Heart right ventricle (tissue), 16 donors: Measurements from ENCODE around the gene SOWAHA. TPM values are rescaled to one million over a fixed set of nuclear protein-coding genes. Genes with fewer than 3 reads are reported as not detected.

Experiments used
- ATAC-seq, 8 donors: fragments of 200-7000 bp; cut with Tn5 transposase; one replicate each; pipeline ENCODE4 v1.9.1; 2020; ENCODE audit warnings: mild to moderate bottlenecking in 8 of 8, moderate library complexity in 8 of 8, moderate number of reproducible peaks in 1 of 8
- DNase-seq, 2 donors: peaks; one replicate each; pipeline ENCODE4 v3.0.0-alpha.2; 2020
- H3K27ac ChIP-seq, 10 donors: fragments of 200-600 bp; sonication (generic) in 2 of 10; one replicate each; pipeline versions ENCODE4 v1.5.0 to v1.8.0; 2020 to 2022; ENCODE audit warnings: mild to moderate bottlenecking in 3 of 10
- H3K27me3 ChIP-seq, 7 donors: fragments of 200-600 bp; one replicate each; pipeline ENCODE4 v1.8.0; 2021 to 2022; ENCODE audit warnings: mild to moderate bottlenecking in 2 of 7
- H3K36me3 ChIP-seq, 9 donors: fragments of 200-600 bp; sonication (generic) in 1 of 9; one replicate each; pipeline versions ENCODE4 v1.5.0 to v1.8.0; 2020 to 2022; ENCODE audit warnings: mild to moderate bottlenecking in 2 of 9
- H3K4me1 ChIP-seq, 9 donors: fragments of 200-600 bp; sonication (generic) in 1 of 9; one replicate each; pipeline versions ENCODE4 v1.5.0 to v1.8.0; 2020 to 2022; ENCODE audit warnings: mild to moderate bottlenecking in 4 of 9
- H3K4me3 ChIP-seq, 10 donors: fragments of 200-600 bp; sonication (generic) in 2 of 10; one replicate each; pipeline versions ENCODE4 v1.5.0 to v1.8.0; 2020 to 2022; ENCODE audit warnings: mild to moderate bottlenecking in 7 of 10, moderate library complexity in 2 of 10
- H3K9me3 ChIP-seq, 11 donors: fragments of 200-600 bp in 10 of 11; sonication (generic) in 2 of 11; one replicate each; pipeline versions ENCODE4 v1.5.0 to v1.8.0; 2013 to 2022; ENCODE audit warnings: mild to moderate bottlenecking in 2 of 11, control low read depth in 1 of 11, moderate library complexity in 1 of 11
- CTCF ChIP-seq, 9 donors: fragments of 200-600 bp; sonication (generic) in 2 of 9; IDR thresholded peaks; one replicate each; pipeline versions ENCODE4 v1.5.0 to v1.8.0; 2021 to 2022; ENCODE audit warnings: antibody characterized with exemption in 9 of 9, mild to moderate bottlenecking in 5 of 9, moderate library complexity in 1 of 9
- WGBS, 2 donors: extraction: QIAGEN DNeasy Blood & Tissue Kit; methylation state at CpG; one replicate each; pipeline ENCODE4 v1.1.7; 2013; ENCODE audit warnings: inconsistent platforms in 1 of 2; 5-methylcytosine and 5-hydroxymethylcytosine counted together
- intact Hi-C, 10 donors: fragments of 100-400 bp; cut with DNase I; formaldehyde crosslinking; loops; one replicate each; pipeline versions ENCODE4 v1.11.1 to v1.14.2; 2022
- polyA plus RNA-seq, 2 donors: library from polyadenylated mRNA; stranded (reverse); fragments of 200-250 nt; gene quantifications; one replicate each; pipeline ENCODE4 v1.2.3, GENCODE V29; 2013
- total RNA-seq, 10 donors: library from RNA; stranded (reverse); fragmentation: NEBNext Ultra II Directional in 3 of 10; extraction: Animal tissue kit (Norgen Biotek cat#: 25700) in 3 of 10; gene quantifications; one replicate each; pipeline versions ENCODE4 v1.2.1 to v1.2.4, GENCODE V29; 2021 to 2023
- donor health status: Arrhythmogenic right ventricular cardiomyopathy.
- donor health status: ischemic (EF 13 %, LVEDD 7.1; RV severe dilation, severe dysfunction).
- donor health status: healthy with polysubstance abuse.
- donor health status: DM: no; HTN: yes; CAD: no.
- donor health status: DM: no; HTN: no; CAD: no.
- donor health status: ischemic (EF 25% LVEDD 6.9; RV normal size, moderate dysfunction).
- donor health status: ischemic (EF 25% LVEDD 5.7; RV mildly dilated, moderate dysfunction).
- donor health status: healthy.
- donor health status: DM: yes; HTN: yes; CAD: no.
- donor health status: Ischemic cardiomyopathy.
- donor health status: ischemic (EF 35%, LVEDD 5.7; RV mildly dilated, moderate dysfunction).
- donor health status: nonischemic (EF 11% LVEDD 7.7; RV severe dilation, severe dysfunction).
- donor health status: DM: yes; HTN: yes; CAD: no.
- donor health status: PGD.
- donor health status: ischemic (EF 29% LVEDD 5.4; RV normal size, mild dysfunction).
- donor health status: nonischemic (EF 23%, LVEDD 6.1; RV moderate dilation, normal function).

Gene SOWAHA
- total and polyA plus RNA-seq, 12 donors: 0.07 to 0.19 (median 0.13) TPM; not detected in 7

GRCh38 chr5:132865668-132866341, 52.7 kb downstream of the SOWAHA start:
- peak in 5 of 8 donors; percentile 40 to 70 (median 54) for ATAC-seq
- peak overlapping the region; percentile 29 to 97 (median 84) for H3K4me3 ChIP-seq
- H3K36me3 ChIP-seq: peaks cover 0 to 34% (median 10%) of the 10 kb centered on the region in 9 donors
- no peaks in the 10 kb centered on the region for H3K27me3 ChIP-seq
- intact Hi-C loops: loop anchor here in 8 of 10 donors (2.0 to 5.0 kb wide), 2 partner anchors 34 to 35 kb away; partner anchors contain the start of gene SHROOM1 (in 8 of the 8)
- H3K27ac ChIP-seq: peak overlapping the region; percentile 85 to 98 (median 96)
- 33 to 35% methylated on average over 30 of the region's 30 CpGs for WGBS, 2 donors
- no peak for TF ChIP-seq CTCF (IDR thresholded peaks at IDR 0.05)
- H3K9me3 ChIP-seq: no peaks in the 10 kb centered on the region
- no peak for DNase-seq
- H3K4me1 ChIP-seq: peaks cover 5 to 30% (median 21%) of the 10 kb centered on the region in 9 donors

Other genes with a start within 250 kb of the SOWAHA start
- under 1 TPM in 1 of 10 donors, not detected in 9; 0.51 TPM for gene IL13, start 155.1 kb upstream of the SOWAHA start, total RNA-seq
- under 1 TPM in 1 of 2 donors, not detected in 1; 0.01 TPM for gene IL13, start 155.1 kb upstream of the SOWAHA start, polyA plus RNA-seq
- not detected for gene IL4, start 139.3 kb upstream of the SOWAHA start, total RNA-seq
- not detected for gene IL4, start 139.3 kb upstream of the SOWAHA start, polyA plus RNA-seq
- gene KIF3A, start 75.8 kb upstream of the SOWAHA start, total RNA-seq: 10 to 100 TPM; 10.1 to 18.6 (median 13.1) TPM
- gene KIF3A, start 75.8 kb upstream of the SOWAHA start, polyA plus RNA-seq: 10 to 100 TPM in 1 of 2 donors, 1 to 10 TPM in 1; 2.2 to 10.0 TPM
- gene CCNI2, start 65.9 kb upstream of the SOWAHA start, total RNA-seq: under 1 TPM in 4 of 10 donors, not detected in 6; 0.09 to 0.75 (median 0.22) TPM
- under 1 TPM in 1 of 2 donors, not detected in 1; 0.01 TPM for gene CCNI2, start 65.9 kb upstream of the SOWAHA start, polyA plus RNA-seq
- 10 to 100 TPM; 23.5 to 41.8 (median 31.2) TPM for gene SEPTIN8, start 36.1 kb upstream of the SOWAHA start, total RNA-seq
- gene SEPTIN8, start 36.1 kb upstream of the SOWAHA start, polyA plus RNA-seq: 10 to 100 TPM; 11.3 to 26.6 TPM
- gene SHROOM1, start 17.3 kb downstream of the SOWAHA start, total RNA-seq: 1 to 10 TPM; 3.2 to 6.4 (median 4.1) TPM
- 10 to 100 TPM in 1 of 2 donors, 1 to 10 TPM in 1; 3.5 to 10.8 TPM for gene SHROOM1, start 17.3 kb downstream of the SOWAHA start, polyA plus RNA-seq
- gene GDF9, start 53.2 kb downstream of the SOWAHA start, total RNA-seq: under 1 TPM; 0.18 to 0.82 (median 0.43) TPM
- under 1 TPM in 1 of 2 donors, not detected in 1; 0.10 TPM for gene GDF9, start 53.2 kb downstream of the SOWAHA start, polyA plus RNA-seq
- 1,000 to 10,000 TPM; 1,190 to 1,962 (median 1,754) TPM for gene UQCRQ, start 53.3 kb downstream of the SOWAHA start, total RNA-seq
- gene UQCRQ, start 53.3 kb downstream of the SOWAHA start, polyA plus RNA-seq: 1,000 to 10,000 TPM in 1 of 2 donors, 100 to 1,000 TPM in 1; 824 to 1,591 TPM
- 1 to 10 TPM in 5 of 10 donors, under 1 TPM in 5; 0.49 to 1.6 (median 0.92) TPM for gene LEAP2, start 60.4 kb downstream of the SOWAHA start, total RNA-seq
- gene LEAP2, start 60.4 kb downstream of the SOWAHA start, polyA plus RNA-seq: 1 to 10 TPM in 1 of 2 donors, under 1 TPM in 1; 0.62 to 3.9 TPM
- gene AFF4, start 150.3 kb downstream of the SOWAHA start, total RNA-seq: 10 to 100 TPM; 35.2 to 63.8 (median 53.3) TPM
- 1 to 10 TPM; 7.0 to 9.3 TPM for gene AFF4, start 150.3 kb downstream of the SOWAHA start, polyA plus RNA-seq
- gene ZCCHC10, start 213.2 kb downstream of the SOWAHA start, total RNA-seq: 10 to 100 TPM; 12.2 to 22.4 (median 19.4) TPM
- gene ZCCHC10, start 213.2 kb downstream of the SOWAHA start, polyA plus RNA-seq: 10 to 100 TPM; 15.4 to 29.9 TPM
- gene HSPA4, start 238.7 kb downstream of the SOWAHA start, total RNA-seq: 100 to 1,000 TPM in 6 of 10 donors, 10 to 100 TPM in 4; 79.6 to 156 (median 111) TPM
- 100 to 1,000 TPM in 1 of 2 donors, 10 to 100 TPM in 1; 44.9 to 179 TPM for gene HSPA4, start 238.7 kb downstream of the SOWAHA start, polyA plus RNA-seq